ENCODE measurements around the gene CHI3L1. TPM values are rescaled to one million over a fixed set of nuclear protein-coding genes. Genes with fewer than 3 reads are reported as not detected.

CHI3L1 gene
- total RNA-seq, 1 experiment from 2014 or later, result 0.08 TPM

- in situ Hi-C loops (cut with HindIII; ENCODE audit: low pct_unique_long_range_greater_than_20kb, low sequenced_read_pairs), result no loop called here
- DNase-seq (ENCODE audit: low read depth, low spot score), result no peak
These were observed 22.4 kb downstream of the CHI3L1 start for GRCh38 chr1:203163891-203164635.

GRCh38 chr1:203162403-203162802 lies 24.1 kb downstream of the CHI3L1 start:
- in situ Hi-C loops (cut with HindIII; ENCODE audit: low pct_unique_long_range_greater_than_20kb, low sequenced_read_pairs), result no loop called here
- DNase-seq (ENCODE audit: low read depth, low spot score), result no peak

GRCh38 chr1:203161703-203162102 lies 24.8 kb downstream of the CHI3L1 start:
- DNase-seq (ENCODE audit: low read depth, low spot score), result no peak
- in situ Hi-C loops (cut with HindIII; ENCODE audit: low pct_unique_long_range_greater_than_20kb, low sequenced_read_pairs), result no loop called here

GRCh38 chr1:203161175-203161574 lies 25.3 kb downstream of the CHI3L1 start:
- DNase-seq (ENCODE audit: low read depth, low spot score), result no peak
- in situ Hi-C loops (cut with HindIII; ENCODE audit: low pct_unique_long_range_greater_than_20kb, low sequenced_read_pairs), result no loop called here

- DNase-seq (ENCODE audit: low read depth, low spot score), result no peak
- in situ Hi-C loops (cut with HindIII; ENCODE audit: low pct_unique_long_range_greater_than_20kb, low sequenced_read_pairs), result no loop called here
These were observed 26.7 kb downstream of the CHI3L1 start for GRCh38 chr1:203159844-203160243.

GRCh38 chr1:203158960-203159665 lies 27.4 kb downstream of the CHI3L1 start:
- no peak for DNase-seq (ENCODE audit: low read depth, low spot score)
- in situ Hi-C loops (cut with HindIII; ENCODE audit: low pct_unique_long_range_greater_than_20kb, low sequenced_read_pairs), result no loop called here

GRCh38 chr1:203158423-203158822 lies 28.1 kb downstream of the CHI3L1 start:
- no peak for DNase-seq (ENCODE audit: low read depth, low spot score)

GRCh38 chr1:203156280-203156679 lies 30.2 kb downstream of the CHI3L1 start:
- in situ Hi-C loops (cut with HindIII; ENCODE audit: low pct_unique_long_range_greater_than_20kb, low sequenced_read_pairs), result no loop called here
- DNase-seq (ENCODE audit: low read depth, low spot score), result no peak

More at GRCh38 chr1:203158423-203158822, 28.1 kb downstream of the CHI3L1 start:
- in situ Hi-C loops (cut with HindIII; ENCODE audit: low pct_unique_long_range_greater_than_20kb, low sequenced_read_pairs), result no loop called here

GRCh38 chr1:203153989-203154821 lies 32.3 kb downstream of the CHI3L1 start:
- DNase-seq (ENCODE audit: low read depth, low spot score), result no peak
- in situ Hi-C loops (cut with HindIII; ENCODE audit: low pct_unique_long_range_greater_than_20kb, low sequenced_read_pairs), result no loop called here

- in situ Hi-C loops (cut with HindIII; ENCODE audit: low pct_unique_long_range_greater_than_20kb, low sequenced_read_pairs), result no loop called here
- DNase-seq (ENCODE audit: low read depth, low spot score), result no peak
These were observed 33.2 kb downstream of the CHI3L1 start for GRCh38 chr1:203153051-203153988.

- DNase-seq (ENCODE audit: low read depth, low spot score), result no peak
- in situ Hi-C loops (cut with HindIII; ENCODE audit: low pct_unique_long_range_greater_than_20kb, low sequenced_read_pairs), result no loop called here
These were observed 34.1 kb downstream of the CHI3L1 start for GRCh38 chr1:203152158-203153034.

- in situ Hi-C loops (cut with HindIII; ENCODE audit: low pct_unique_long_range_greater_than_20kb, low sequenced_read_pairs), result no loop called here
- DNase-seq (ENCODE audit: low read depth, low spot score), result no peak
These were observed 34.9 kb downstream of the CHI3L1 start for GRCh38 chr1:203151362-203152157.

GRCh38 chr1:203150511-203151297 lies 35.8 kb downstream of the CHI3L1 start:
- in situ Hi-C loops (cut with HindIII; ENCODE audit: low pct_unique_long_range_greater_than_20kb, low sequenced_read_pairs), result no loop called here
- DNase-seq (ENCODE audit: low read depth, low spot score), result no peak

GRCh38 chr1:203149188-203149840 lies 37.2 kb downstream of the CHI3L1 start:
- in situ Hi-C loops (cut with HindIII; ENCODE audit: low pct_unique_long_range_greater_than_20kb, low sequenced_read_pairs), result no loop called here
- no peak for DNase-seq (ENCODE audit: low read depth, low spot score)

- in situ Hi-C loops (cut with HindIII; ENCODE audit: low pct_unique_long_range_greater_than_20kb, low sequenced_read_pairs), result no loop called here
These were observed 37.9 kb downstream of the CHI3L1 start for GRCh38 chr1:203148579-203148978.

More at GRCh38 chr1:203148579-203148978, 37.9 kb downstream of the CHI3L1 start:
- DNase-seq (ENCODE audit: low read depth, low spot score), result no peak

All from SK-MEL-5 (cell line).